Sigmoid colon (tissue), 4 donors: ENCODE measurements around the gene EFNA5.

Experiments
- POLR2AphosphoS5 ChIP-seq, 4 donors: sonication (generic); formaldehyde crosslinking; IDR thresholded peaks; one replicate each; pipeline ENCODE4 v1.6.1; 2017; ENCODE audit warnings: antibody characterized with exemption in 4 of 4
- TF ChIP-seq, protein P1 (sequence below), 4 experiments: fragments of 450-650 bp in 3 of 4; fragments of 200-600 bp in 1 of 4; IDR thresholded peaks; one replicate each; pipeline ENCODE4 v1.5.1; 2016 to 2019; ENCODE audit warnings: antibody characterized with exemption in 4 of 4, mild to moderate bottlenecking in 3 of 4, moderate library complexity in 2 of 4

DNA sequence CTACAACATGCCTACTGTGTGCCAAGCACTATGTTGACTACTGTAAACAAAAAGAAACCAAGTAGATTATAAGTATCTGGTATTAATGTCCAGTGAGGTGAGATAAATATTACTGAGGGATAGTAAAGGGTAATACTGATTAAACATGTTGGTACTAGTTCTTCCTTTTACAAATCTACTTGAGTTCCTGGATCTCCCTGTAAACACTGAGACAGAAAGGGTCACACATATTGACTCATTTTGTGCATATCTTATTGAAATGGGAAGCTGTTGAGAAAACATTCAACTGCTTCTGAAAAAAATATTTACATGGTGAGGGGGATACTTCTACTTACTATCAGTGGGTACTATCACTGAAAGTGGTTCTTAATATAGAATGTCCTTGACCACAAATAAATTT is 24.3 kb downstream of the EFNA5 start:
- TF ChIP-seq, protein P1, sequence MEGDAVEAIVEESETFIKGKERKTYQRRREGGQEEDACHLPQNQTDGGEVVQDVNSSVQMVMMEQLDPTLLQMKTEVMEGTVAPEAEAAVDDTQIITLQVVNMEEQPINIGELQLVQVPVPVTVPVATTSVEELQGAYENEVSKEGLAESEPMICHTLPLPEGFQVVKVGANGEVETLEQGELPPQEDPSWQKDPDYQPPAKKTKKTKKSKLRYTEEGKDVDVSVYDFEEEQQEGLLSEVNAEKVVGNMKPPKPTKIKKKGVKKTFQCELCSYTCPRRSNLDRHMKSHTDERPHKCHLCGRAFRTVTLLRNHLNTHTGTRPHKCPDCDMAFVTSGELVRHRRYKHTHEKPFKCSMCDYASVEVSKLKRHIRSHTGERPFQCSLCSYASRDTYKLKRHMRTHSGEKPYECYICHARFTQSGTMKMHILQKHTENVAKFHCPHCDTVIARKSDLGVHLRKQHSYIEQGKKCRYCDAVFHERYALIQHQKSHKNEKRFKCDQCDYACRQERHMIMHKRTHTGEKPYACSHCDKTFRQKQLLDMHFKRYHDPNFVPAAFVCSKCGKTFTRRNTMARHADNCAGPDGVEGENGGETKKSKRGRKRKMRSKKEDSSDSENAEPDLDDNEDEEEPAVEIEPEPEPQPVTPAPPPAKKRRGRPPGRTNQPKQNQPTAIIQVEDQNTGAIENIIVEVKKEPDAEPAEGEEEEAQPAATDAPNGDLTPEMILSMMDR (IDR thresholded peaks at IDR 0.05): no peak
- no peak for TF ChIP-seq POLR2AphosphoS5 (IDR thresholded peaks at IDR 0.05)
